Measurements from ENCODE around the gene USP43.
"Not testable (repeated sequence)": the region's sequence is repeated elsewhere in the genome, so short reads cannot be mapped to it uniquely, and the experiment has no call there.

Gene USP43

GRCh38 chr17:9644910-9645751 is at the start of gene USP43:
USP43 (plus strand) TSS chr17:9645517; CDS start chr17:9645633, 116 bp downstream.
- peak; percentile 64 for DNase-seq

GRCh38 chr17:9597638-9598037 is 47.7 kb upstream of the USP43 start:
- not testable (repeated sequence) for DNase-seq

GRCh38 chr17:9598661-9599060 is 46.7 kb upstream of the USP43 start:
- no peak for DNase-seq

GRCh38 chr17:9604583-9604982 is 40.7 kb upstream of the USP43 start:
- DNase-seq, result not testable (repeated sequence)

- DNase-seq, result no peak
Observed at GRCh38 chr17:9606453-9606852, 38.9 kb upstream of the USP43 start.

GRCh38 chr17:9607058-9607457 is 38.3 kb upstream of the USP43 start:
- not testable (repeated sequence) for DNase-seq

- no peak for DNase-seq
Observed at GRCh38 chr17:9611557-9611956, 33.8 kb upstream of the USP43 start.

GRCh38 chr17:9612006-9612405 is 33.3 kb upstream of the USP43 start:
- no peak for DNase-seq

- no peak for DNase-seq
Observed at GRCh38 chr17:9615486-9615885, 29.8 kb upstream of the USP43 start.

GRCh38 chr17:9622961-9623360 is 22.4 kb upstream of the USP43 start:
- no peak for DNase-seq

GRCh38 chr17:9628509-9628908 is 16.8 kb upstream of the USP43 start:
- no peak for DNase-seq

GRCh38 chr17:9632741-9633140 is 12.6 kb upstream of the USP43 start:
- DNase-seq, result no peak

- no peak for DNase-seq
Observed at GRCh38 chr17:9635340-9635739, 10.0 kb upstream of the USP43 start.

- DNase-seq, result no peak
Observed at GRCh38 chr17:9636501-9636900, 8.8 kb upstream of the USP43 start.

- not testable (repeated sequence) for DNase-seq
Observed at GRCh38 chr17:9640388-9640787, 4.9 kb upstream of the USP43 start.

- DNase-seq, result no peak
Observed at GRCh38 chr17:9643611-9644010, 1.7 kb upstream of the USP43 start.

- peak; percentile 35 for DNase-seq
Observed at GRCh38 chr17:9645851-9646545, 681 bp downstream of the USP43 start.

- DNase-seq, result no peak
Observed at GRCh38 chr17:9646546-9646885, 1.2 kb downstream of the USP43 start.

- DNase-seq, result no peak
Observed at GRCh38 chr17:9647014-9647413, 1.7 kb downstream of the USP43 start.

- DNase-seq, result no peak
Observed at GRCh38 chr17:9648521-9649110, 3.3 kb downstream of the USP43 start.

- no peak for DNase-seq
Observed at GRCh38 chr17:9658593-9659211, 13.4 kb downstream of the USP43 start.

- no peak for DNase-seq
Observed at GRCh38 chr17:9661027-9661426, 15.7 kb downstream of the USP43 start.

GRCh38 chr17:9663511-9663910 is 18.2 kb downstream of the USP43 start:
- not testable (repeated sequence) for DNase-seq
